Brain microvascular endothelial cell (primary cell): ENCODE measurements around the gene MISFA.

ENCODE experiments used
- DNase-seq: peaks from one replicate; pipeline ENCODE4 v3.0.0-alpha.2; 2020
- H3K27ac ChIP-seq: fragments of 250-450 bp; sonication (Bioruptor Pico); 2 replicates; pipeline ENCODE4 v1.5.1; 2020; ENCODE audit warnings: mild to moderate bottlenecking, moderate library complexity
- H3K27me3 ChIP-seq: fragments of 250-450 bp; sonication (Bioruptor Pico); replicated peaks from 2 replicates; pipeline ENCODE4 v1.5.1; 2020; ENCODE audit warnings: mild to moderate bottlenecking
- H3K36me3 ChIP-seq: fragments of 250-450 bp; sonication (Bioruptor Pico); replicated peaks from 2 replicates; pipeline ENCODE4 v1.5.1; 2020; ENCODE audit warnings: mild to moderate bottlenecking
- H3K4me3 ChIP-seq: 2 replicates; pipeline ENCODE4 v1.5.1; 2011; ENCODE audit warnings: low read depth, mild to moderate bottlenecking, control low read depth, low read length, moderate library complexity
- in situ Hi-C: cut with HindIII; loops from 2 replicates; pipeline ENCODE4 v1.10.0; 2017; ENCODE audit warnings: low sequenced_read_pairs, low pct_ligation_motif_present
- TF ChIP-seq, protein P1 (sequence below): IDR thresholded peaks from 2 replicates; pipeline ENCODE4 v1.5.1; 2011; ENCODE audit warnings: low read depth, mild to moderate bottlenecking, moderate library complexity, low read length, control low read depth, inconsistent platforms; ENCODE audit errors: missing control alignments

Gene MISFA

DNA sequence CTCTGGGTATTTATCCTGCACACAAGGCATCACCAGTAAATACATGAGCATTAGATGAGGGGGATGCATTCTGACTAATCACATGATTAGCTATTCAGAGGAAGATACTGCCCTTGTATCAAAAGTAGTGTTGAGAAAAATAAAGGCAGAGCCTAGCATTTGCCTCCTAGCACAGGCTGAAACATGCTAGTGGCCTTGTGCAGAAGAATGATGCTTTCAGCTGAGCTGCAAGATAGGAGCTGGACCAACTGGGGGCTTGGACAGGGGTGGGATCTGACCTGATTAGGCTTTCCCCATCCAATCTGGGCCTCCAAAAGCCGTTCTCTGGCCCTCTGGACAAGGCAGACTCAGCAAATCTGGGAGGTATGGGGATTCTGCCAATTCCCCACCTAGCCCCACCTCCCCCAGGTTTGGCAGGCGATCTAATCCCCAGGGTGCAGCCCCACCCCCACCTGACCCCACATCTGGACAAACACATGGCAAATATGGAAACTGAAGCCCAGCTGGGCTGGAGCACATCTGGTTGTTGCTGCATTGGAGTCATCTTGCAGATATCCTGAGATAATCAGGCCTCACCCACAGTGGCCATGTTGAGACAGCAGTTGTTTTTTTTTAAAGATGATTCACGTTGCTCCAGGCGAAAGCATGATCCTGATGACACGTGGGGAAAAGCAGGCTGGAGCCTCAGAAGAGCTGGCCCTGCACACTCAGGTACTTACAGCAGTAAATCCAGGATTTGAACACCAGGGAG lies 4.4 kb upstream of the MISFA start:
- no peak overlapping the region for H3K4me3 ChIP-seq
- TF ChIP-seq, protein P1, sequence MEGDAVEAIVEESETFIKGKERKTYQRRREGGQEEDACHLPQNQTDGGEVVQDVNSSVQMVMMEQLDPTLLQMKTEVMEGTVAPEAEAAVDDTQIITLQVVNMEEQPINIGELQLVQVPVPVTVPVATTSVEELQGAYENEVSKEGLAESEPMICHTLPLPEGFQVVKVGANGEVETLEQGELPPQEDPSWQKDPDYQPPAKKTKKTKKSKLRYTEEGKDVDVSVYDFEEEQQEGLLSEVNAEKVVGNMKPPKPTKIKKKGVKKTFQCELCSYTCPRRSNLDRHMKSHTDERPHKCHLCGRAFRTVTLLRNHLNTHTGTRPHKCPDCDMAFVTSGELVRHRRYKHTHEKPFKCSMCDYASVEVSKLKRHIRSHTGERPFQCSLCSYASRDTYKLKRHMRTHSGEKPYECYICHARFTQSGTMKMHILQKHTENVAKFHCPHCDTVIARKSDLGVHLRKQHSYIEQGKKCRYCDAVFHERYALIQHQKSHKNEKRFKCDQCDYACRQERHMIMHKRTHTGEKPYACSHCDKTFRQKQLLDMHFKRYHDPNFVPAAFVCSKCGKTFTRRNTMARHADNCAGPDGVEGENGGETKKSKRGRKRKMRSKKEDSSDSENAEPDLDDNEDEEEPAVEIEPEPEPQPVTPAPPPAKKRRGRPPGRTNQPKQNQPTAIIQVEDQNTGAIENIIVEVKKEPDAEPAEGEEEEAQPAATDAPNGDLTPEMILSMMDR = no peak
- peak; percentile 47 for DNase-seq
- in situ Hi-C loops = no loop called here
- H3K27ac ChIP-seq = no peak overlapping the region
- H3K36me3 ChIP-seq = peaks cover 4% of the 10 kb centered on the region
- no peaks in the 10 kb centered on the region for H3K27me3 ChIP-seq

- Histone ChIP-seq H3K27me3 (no peaks in the 10 kb centered on the region), H3K36me3 (peaks cover 12% of the 10 kb centered on the region), H3K4me3 (no peak overlapping the region), H3K27ac (no peak overlapping the region)
- DNase-seq = no peak
- in situ Hi-C loops = no loop called here
- TF ChIP-seq, protein P1 = no peak
These were observed 1.5 kb downstream of the MISFA start for GRCh38 chr11:18600915-18601569.

DNA sequence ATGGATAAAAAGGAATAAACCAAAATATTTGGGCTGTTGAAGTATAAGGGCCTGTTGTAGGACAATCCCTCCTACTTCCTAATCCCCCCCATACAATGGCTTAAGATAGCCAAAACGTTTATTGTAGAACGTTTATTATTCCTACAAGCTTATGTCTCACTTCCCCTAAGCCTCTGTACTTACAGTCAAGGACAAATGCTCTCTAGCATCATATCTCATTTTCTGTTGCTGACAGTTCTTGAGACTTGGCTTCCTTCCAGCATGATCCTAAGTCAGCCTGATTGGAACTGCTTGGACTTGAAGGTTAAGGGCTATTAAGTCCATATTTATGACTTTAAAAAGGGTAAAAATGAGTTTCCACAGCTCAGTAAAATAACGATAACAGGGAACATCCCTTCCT lies 8.8 kb downstream of the MISFA start:
- H3K36me3 ChIP-seq = peaks cover 38% of the 10 kb centered on the region
- in situ Hi-C loops = no loop called here
- H3K27me3 ChIP-seq = no peaks in the 10 kb centered on the region
- no peak for DNase-seq
- H3K27ac ChIP-seq = no peak overlapping the region
- H3K4me3 ChIP-seq = no peak overlapping the region
- TF ChIP-seq, protein P1 = no peak

DNA sequence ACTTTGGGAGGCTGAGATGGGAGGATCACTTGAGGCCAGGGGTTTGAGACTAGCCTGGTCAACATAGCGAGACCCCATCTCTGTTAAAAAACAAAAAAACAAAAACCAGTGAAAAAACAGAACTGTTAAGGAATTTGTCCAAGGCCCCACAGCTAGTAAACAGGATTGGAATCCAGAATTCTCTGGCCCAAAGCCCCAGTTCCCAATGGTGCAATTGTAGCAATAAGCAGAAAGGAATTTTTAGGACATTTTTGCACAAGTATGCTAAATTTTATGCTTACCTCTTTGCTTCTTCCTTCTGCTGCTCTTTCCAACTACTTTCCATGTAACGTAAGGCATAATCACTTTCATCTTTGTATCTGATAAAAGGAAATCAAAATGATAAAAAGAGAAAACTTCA lies 11.6 kb downstream of the MISFA start:
- TF ChIP-seq, protein P1 = no peak
- Histone ChIP-seq H3K27ac (no peak overlapping the region), H3K27me3 (no peaks in the 10 kb centered on the region), H3K36me3 (peaks cover 49% of the 10 kb centered on the region), H3K4me3 (no peak overlapping the region)
- no peak for DNase-seq
- in situ Hi-C loops = no loop called here

- no peak overlapping the region for H3K4me3 ChIP-seq
- peaks cover 43% of the 10 kb centered on the region for H3K36me3 ChIP-seq
- TF ChIP-seq, protein P1 = no peak
- H3K27me3 ChIP-seq = no peaks in the 10 kb centered on the region
- in situ Hi-C loops = no loop called here
- DNase-seq = no peak
- H3K27ac ChIP-seq = no peak overlapping the region
These were observed 12.8 kb downstream of the MISFA start for GRCh38 chr11:18612394-18612793.
